ENCODE measurements around the gene SBF2. TPM values are rescaled to one million over a fixed set of nuclear protein-coding genes. Genes with fewer than 3 reads are reported as not detected.
A peak's percentile ranks its signal among the peaks of the same experiment; 100 is the strongest.

The SBF2 gene
- total and polyA plus RNA-seq, 2 donors: 8.1 to 10.2 TPM

- peaks cover 0 to 3% of the 10 kb centered on the region in 2 donors for H3K9me3 ChIP-seq (ENCODE audit: control insufficient read depth in 2 of 2, insufficient read depth in 1 of 2, low read length in 1 of 2)
- H3K27me3 ChIP-seq (ENCODE audit: control insufficient read depth in 2 of 2, insufficient read depth in 1 of 2, low read length in 1 of 2): no peaks in the 10 kb centered on the region
- peaks cover 3 to 25% of the 10 kb centered on the region in 2 donors for H3K36me3 ChIP-seq (ENCODE audit: control insufficient read depth in 2 of 2, insufficient read depth in 2 of 2, low read length in 1 of 2)
- no peak for DNase-seq (ENCODE audit: low read depth in 6 of 9, low spot score in 9 of 9)
- H3K4me1 ChIP-seq (ENCODE audit: control insufficient read depth in 2 of 2, insufficient read depth in 2 of 2, low read length in 2 of 2): peaks cover 13 to 27% of the 10 kb centered on the region in 2 donors
- H3K4me3 ChIP-seq (ENCODE audit: low read length in 2 of 2): no peak overlapping the region
- no peak overlapping the region for H3K27ac ChIP-seq (ENCODE audit: low read depth in 1 of 2, low read length in 1 of 2)
- WGBS: 79% methylated on average over 11 of the region's 11 CpGs
Observed at GRCh38 chr11:9732453-9732852, 561.6 kb downstream of the SBF2 start.

- DNase-seq (ENCODE audit: low read depth in 6 of 9, low spot score in 9 of 9): peak in 1 of 9 donors; percentile 48
- Histone ChIP-seq H3K4me3 (ENCODE audit: low read length in 2 of 2) (no peak overlapping the region), H3K27ac (ENCODE audit: low read depth in 1 of 2, low read length in 1 of 2) (no peak overlapping the region), H3K9me3 (ENCODE audit: control insufficient read depth in 2 of 2, insufficient read depth in 1 of 2, low read length in 1 of 2) (peaks cover 0 to 1% of the 10 kb centered on the region in 2 donors), H3K36me3 (ENCODE audit: control insufficient read depth in 2 of 2, insufficient read depth in 2 of 2, low read length in 1 of 2) (peaks cover under 1 to 22% of the 10 kb centered on the region in 2 donors), H3K27me3 (ENCODE audit: control insufficient read depth in 2 of 2, insufficient read depth in 1 of 2, low read length in 1 of 2) (no peaks in the 10 kb centered on the region), H3K4me1 (ENCODE audit: control insufficient read depth in 2 of 2, insufficient read depth in 2 of 2, low read length in 2 of 2) (peaks cover 11 to 17% of the 10 kb centered on the region in 2 donors)
- WGBS: 7% methylated on average over 1 of the region's 1 CpG
Observed at GRCh38 chr11:9731256-9731655, 562.8 kb downstream of the SBF2 start.

Other genes starting within 250 kb of the SBF2 start
- 4.7 TPM for gene ADM, start 10.9 kb upstream of the SBF2 start, total RNA-seq
- 37.4 TPM for gene ADM, start 10.9 kb upstream of the SBF2 start, polyA plus RNA-seq
- 13.1 TPM for gene AMPD3, start 161.0 kb upstream of the SBF2 start, total RNA-seq
- gene AMPD3, start 161.0 kb upstream of the SBF2 start, polyA plus RNA-seq: 13.6 TPM
- gene RNF141, start 247.0 kb upstream of the SBF2 start, total RNA-seq: 20.4 TPM
- 20.0 TPM for gene RNF141, start 247.0 kb upstream of the SBF2 start, polyA plus RNA-seq

Data from thymus (tissue), 11 donors.